ENCODE data around the gene INKA2. TPM values are rescaled to one million over a fixed set of nuclear protein-coding genes. Genes with fewer than 3 reads are reported as not detected.
"Not testable (repeated sequence)": the region's sequence is repeated elsewhere in the genome, so short reads cannot be mapped to it uniquely, and the experiment has no call there.

The INKA2 gene
- polyA plus RNA-seq, 3 donors = 2.7 to 3.8 (median 3.6) TPM

DNA sequence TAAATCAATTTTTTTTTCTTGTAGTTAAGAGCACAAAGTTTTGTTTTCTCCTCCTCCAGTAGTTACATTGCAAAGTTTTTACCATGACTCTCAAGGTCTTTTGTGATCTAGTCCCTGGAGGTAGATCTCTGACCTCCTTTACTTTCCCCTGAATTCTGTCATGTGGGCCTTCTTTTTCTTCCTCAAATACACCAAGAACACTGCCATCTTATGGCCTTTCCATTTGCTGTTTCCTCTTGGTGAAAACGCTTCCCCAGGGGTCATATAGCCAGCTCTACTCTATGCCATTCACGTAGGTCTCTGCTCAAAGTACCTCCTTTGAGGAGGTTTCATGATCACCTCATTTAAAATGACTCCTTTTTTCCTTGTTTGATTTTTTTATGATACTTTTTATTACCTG lies 19.2 kb upstream of the INKA2 start:
- no peak for DNase-seq (ENCODE audit: extremely low read depth in 1 of 11, low read depth in 9 of 11, low spot score in 4 of 11)

DNA sequence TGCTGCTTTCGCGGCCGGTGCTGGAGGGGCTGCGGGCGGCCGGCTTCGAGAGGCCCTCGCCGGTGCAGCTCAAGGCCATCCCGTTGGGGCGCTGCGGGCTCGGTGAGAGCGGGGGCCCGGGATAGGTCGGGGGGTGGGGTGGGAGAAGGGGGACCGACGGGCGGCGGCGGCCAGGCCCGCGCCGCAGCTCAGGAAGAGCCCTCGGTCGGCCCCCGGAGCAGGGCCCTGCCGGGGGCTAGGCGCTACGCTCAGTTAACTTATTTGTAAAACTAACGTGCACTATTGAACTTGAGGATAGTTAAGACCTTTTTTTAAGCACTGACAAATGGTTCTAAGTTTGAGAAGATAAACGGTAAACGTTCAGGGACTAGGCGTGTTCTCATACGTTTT lies 16.9 kb upstream of the INKA2 start:
- DNase-seq (ENCODE audit: extremely low read depth in 1 of 11, low read depth in 9 of 11, low spot score in 4 of 11) = no peak

DNA sequence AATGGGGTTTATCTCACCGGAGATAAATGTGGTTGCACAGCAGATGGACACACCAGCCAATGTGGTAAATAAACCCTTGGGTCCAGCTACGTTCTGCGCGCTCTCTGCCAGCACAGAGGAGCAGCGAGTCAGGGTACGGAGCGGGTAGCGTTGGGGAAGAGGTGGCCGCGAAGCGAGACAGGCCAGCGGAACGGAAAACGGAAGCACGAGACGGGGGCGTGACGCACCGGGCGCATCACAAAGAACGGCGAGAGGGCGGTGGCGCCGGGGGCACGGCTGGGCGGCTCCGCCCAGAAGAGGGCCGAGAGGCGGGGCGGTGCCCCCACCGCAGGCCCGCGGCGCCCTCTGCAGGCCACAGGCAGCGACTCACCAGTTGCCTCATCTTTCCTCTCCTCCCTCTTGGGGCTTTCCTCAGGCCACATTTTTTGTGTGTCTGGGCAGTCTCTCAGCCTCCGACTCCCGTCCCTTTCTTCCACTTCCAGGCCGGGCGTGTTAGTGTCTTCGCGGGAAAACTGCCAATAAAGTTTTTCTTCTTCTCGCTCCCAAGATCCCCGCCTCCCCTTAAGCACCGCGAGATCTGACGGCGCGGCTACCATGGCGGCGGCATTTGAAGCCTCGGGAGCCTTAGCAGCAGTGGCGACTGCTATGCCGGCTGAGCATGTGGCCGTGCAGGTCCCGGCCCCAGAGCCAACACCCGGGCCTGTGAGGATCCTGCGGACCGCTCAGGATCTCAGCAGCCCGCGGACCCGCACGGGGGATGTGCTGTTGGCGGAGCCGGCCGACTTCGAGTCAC lies 16.3 kb upstream of the INKA2 start, which contains the start of gene DDX20:
Gene DDX20 (plus strand): TSS at position 571 of the 793 bp plus-strand sequence. CDS start 24 bp downstream, at position 595.
- DNase-seq (ENCODE audit: extremely low read depth in 1 of 11, low read depth in 9 of 11, low spot score in 4 of 11) = peak; percentile 91 to 97 (median 94)

DNA sequence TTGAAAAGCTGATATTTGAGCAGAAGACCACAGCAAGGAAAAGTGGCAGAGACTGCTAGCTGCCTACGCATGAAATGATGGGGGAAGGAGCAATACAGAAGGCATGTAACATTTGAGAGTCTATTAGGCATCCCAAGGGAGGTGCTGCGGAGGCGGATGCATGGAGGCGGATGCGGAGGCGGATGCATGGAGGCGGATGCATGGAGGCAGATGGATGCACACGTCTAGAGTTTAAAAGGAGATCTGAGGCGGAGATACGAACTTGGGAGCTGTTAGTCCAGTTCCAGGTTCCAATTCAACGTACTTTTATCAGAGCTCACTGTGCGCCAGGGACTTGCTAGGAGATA lies 15.8 kb upstream of the INKA2 start:
- peak in 5 of 11 donors; percentile 46 to 66 (median 61) for DNase-seq (ENCODE audit: extremely low read depth in 1 of 11, low read depth in 9 of 11, low spot score in 4 of 11)

DNA sequence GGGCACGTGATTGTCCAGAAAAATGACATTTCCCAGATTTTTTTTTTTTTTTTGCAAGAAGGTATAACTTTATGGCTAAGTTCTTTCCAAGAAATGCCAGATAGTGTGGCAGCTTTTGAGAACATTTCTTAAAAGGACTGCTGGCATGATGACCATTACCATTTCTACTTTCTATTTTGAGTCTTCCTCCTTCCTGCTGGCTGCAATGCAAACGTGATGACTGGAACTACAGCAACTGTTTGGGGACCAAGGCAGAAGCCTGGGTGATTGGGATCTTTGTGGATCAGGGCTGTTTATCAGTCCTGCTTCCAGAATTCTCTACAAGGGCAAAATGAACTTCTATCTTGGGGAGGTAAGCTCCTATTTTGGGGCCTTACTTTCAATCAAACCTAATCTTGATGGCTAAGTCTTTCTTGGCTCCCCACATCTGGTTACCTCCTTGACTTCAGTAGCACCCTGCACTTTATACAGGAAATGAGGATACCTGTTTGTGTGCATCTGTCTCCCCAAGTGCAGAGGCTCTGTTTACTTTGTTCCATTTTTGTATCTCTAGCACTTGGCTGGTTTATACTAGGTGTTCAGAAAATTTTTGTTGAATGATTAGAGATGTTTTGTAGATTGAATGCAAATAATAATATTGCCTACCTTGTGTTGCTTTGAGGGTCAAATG lies 12.8 kb upstream of the INKA2 start:
- no peak for DNase-seq (ENCODE audit: extremely low read depth in 1 of 11, low read depth in 9 of 11, low spot score in 4 of 11)

DNA sequence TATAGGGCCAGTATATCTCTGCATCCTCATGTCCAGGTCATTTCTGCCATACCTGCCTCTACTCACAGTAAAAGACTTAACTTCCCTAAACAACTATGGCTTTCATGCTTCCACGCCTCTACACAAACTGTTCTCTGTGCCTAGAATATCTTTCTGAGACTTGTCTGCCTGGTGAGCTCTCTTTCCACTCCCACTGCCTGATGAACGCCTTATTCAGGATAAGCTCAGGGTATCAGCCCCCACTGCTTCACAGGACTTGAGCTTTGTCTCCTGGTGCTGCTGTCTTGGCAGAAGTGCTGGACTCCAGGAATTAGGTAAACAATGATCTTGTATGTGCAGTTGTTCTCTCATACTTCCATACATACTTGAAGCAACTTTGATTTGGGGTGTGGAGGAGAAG lies 11.7 kb upstream of the INKA2 start:
- no peak for DNase-seq (ENCODE audit: extremely low read depth in 1 of 11, low read depth in 9 of 11, low spot score in 4 of 11)

DNA sequence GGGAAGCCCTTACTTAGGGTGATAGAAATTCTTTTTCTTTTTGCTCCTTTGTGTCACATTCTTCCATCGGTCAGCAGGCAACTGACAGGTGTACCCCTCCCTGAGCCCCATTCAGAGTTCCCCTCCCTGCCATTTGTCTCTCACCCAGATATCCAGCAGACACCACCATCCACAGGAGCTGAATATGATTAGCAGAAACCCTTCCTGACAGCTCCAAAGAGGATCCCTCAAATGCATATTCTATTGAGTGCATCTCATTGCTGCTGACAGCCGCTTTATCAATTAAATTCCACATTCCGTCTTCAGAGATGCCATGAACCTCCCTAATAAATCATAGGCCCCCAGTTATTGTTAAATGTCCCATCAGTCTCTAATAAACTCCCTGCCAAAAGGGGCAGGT lies 10.4 kb upstream of the INKA2 start:
- DNase-seq (ENCODE audit: extremely low read depth in 1 of 11, low read depth in 9 of 11, low spot score in 4 of 11) = no peak

DNA sequence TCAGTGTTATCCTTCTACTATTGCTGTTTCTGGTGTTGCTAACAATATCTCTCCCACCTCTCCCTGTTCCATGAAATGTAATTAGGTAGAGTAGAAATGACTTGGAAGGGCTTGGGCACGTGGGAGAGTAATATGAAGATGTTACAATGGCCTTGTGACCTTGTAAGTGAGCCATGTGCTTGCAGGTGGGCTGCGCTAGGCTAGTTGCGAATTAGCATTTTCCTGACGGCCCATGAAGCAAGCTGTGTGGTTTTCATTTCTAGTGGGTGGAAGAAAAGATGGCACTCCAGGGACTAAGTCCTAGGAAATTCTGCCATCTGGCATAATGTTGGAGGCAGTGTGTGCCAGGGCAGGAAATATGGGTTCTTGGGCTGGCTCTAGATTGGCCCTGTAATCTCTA lies 8.8 kb upstream of the INKA2 start:
- no peak for DNase-seq (ENCODE audit: extremely low read depth in 1 of 11, low read depth in 9 of 11, low spot score in 4 of 11)

DNA sequence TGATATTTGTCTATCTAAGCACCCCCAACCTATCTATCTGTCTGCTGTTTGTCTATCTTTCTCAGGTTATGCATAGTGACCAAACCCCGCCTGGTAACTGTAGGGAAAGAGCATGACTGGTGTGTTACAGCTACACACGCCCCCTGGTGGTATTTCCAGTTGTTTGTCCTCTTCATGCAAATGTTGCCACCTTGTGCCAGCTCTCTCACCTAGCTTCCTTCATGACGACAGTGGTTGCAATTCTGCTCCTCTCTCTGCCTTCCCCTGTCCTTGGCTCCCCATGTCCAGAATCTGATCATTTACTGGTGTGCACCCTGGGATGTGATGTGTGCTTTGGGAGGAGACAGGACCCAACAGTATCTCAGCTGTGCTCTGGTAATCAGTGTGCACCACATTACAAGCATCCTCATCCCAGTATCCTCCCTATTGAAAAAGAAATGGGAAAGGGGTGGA lies 8.1 kb upstream of the INKA2 start:
- no peak for DNase-seq (ENCODE audit: extremely low read depth in 1 of 11, low read depth in 9 of 11, low spot score in 4 of 11)

DNA sequence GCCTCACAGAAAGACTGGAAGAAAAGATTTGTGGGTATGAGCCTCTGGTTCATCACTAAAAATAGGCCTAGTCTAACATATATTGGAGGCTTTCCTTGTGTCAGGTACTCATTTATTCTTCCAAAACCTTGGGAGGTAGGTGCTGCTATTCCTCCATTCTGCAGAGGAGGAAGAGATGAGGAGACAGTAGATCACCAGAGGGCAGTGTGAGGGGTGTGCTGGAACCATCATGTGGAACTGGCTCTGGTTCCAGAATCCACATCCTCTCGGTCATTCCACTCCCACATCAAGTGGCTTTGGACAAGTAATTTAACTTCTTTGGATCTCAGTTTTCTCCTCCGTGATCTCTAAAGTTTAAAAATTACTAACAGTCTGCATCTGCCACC lies 7.4 kb upstream of the INKA2 start:
- no peak for DNase-seq (ENCODE audit: extremely low read depth in 1 of 11, low read depth in 9 of 11, low spot score in 4 of 11)

DNA sequence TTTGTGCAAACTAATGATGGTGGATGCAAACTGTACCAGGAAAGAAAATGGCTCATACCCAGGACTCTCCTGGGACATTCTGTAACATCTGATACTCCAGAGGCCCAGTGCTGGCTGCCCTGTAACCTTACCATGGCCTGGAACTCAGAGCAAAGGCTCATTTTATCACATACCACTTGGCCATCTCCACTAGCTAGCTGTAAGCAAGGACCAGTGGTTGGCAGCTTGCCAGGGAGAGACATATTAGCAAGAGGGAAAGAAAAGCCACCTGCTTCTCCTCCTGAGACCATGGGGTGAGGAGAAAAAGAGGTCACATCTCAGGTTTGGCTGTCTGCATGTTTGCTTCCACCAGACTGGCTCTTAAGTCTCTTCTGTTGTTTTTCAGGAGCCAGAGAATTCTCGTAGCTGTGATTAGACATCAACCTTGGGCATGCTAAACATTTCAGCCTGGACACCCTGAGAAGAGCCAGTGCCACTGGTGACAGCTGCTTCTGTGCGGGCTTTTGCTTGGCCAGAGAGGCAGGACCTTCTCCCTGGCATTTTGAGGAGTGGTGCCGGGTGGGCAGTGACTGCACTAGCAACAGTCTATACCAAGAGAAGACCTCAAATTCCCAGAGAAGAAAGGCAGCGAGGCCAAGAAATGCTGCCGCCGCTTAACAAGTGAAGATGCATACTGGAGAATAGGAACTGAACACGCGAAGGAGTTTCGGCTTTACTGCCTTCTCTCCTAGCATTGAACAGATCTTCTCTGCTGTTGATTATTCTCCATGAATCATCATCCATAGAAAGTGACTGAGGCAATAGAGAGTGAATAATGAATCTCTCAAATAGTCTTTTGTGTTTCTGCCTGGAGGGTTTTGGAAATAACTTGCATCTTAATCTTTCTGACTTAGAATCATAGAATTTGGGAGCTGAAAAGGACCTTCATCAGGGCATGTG lies 6.7 kb upstream of the INKA2 start:
- no peak for DNase-seq (ENCODE audit: extremely low read depth in 1 of 11, low read depth in 9 of 11, low spot score in 4 of 11)

DNA sequence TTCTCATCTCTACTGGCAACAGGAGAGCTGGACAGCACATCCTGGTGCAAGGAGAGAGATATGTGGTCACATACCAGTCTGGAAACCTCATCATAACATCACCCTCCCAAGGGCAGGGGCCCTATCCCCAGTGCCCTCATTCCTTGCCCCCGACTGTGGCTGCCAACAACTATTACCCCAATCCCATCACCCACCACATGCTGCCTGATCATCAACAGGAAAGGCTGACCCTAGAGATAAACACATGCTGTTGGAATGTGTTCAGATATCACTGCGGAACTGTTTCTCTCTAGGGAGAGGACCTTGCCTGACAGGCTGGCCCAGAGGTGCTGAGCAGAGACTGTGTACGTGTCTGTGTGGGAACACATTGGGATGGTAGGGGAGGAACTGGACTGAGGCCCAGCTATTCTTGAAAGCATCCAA lies 4.5 kb upstream of the INKA2 start:
- DNase-seq (ENCODE audit: extremely low read depth in 1 of 11, low read depth in 9 of 11, low spot score in 4 of 11) = no peak

DNA sequence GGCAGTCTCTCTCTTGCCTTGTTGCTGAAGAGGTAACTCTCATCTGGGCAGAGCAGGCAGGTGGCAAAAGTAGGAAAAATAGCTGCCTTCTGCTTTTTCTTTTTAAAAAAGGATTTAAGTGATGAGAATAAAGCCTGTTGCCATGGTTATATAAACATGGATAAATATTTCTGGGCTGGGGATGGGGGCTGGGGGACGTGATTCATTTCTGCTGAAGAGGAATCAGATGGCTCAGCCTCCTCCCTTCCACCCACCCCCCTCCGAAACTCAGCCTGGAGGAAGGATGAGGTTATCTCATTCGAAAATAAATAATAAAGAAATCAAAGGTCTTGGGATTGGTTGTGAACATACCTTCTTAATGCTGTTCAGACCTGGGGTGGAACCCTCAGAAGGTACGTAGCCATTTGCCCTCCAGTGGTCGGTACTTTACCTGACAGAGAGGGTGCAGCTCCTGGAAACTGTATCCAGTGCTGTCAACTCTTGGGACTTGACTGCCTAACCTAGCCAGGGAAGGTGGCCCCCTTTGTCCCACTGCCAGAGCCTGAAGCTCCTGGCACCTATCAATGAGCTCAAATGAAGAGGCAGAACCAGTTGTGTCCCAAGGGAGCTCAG lies 3.8 kb upstream of the INKA2 start:
- DNase-seq (ENCODE audit: extremely low read depth in 1 of 11, low read depth in 9 of 11, low spot score in 4 of 11) = no peak

DNA sequence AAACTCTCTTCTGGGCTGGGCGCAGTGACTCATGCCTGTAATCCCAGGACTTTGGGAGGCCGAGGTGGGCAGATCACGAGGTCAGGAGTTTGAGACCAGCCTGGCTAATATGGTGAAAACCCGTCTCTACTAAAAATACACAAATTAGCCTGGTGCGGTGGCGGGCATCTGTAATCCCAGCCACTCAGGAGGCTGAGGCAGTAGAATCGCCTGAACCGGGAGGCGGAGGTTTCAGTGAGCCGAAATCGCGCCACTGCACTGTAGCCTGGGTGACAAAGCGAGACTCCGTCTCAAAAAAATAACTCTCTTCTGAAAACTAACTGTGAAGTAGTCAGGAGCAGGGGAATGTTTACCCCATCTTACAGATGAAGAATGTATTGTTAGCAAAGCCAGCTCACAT lies 3.1 kb upstream of the INKA2 start:
- not testable (repeated sequence) for DNase-seq (ENCODE audit: extremely low read depth in 1 of 11, low read depth in 9 of 11, low spot score in 4 of 11)

DNA sequence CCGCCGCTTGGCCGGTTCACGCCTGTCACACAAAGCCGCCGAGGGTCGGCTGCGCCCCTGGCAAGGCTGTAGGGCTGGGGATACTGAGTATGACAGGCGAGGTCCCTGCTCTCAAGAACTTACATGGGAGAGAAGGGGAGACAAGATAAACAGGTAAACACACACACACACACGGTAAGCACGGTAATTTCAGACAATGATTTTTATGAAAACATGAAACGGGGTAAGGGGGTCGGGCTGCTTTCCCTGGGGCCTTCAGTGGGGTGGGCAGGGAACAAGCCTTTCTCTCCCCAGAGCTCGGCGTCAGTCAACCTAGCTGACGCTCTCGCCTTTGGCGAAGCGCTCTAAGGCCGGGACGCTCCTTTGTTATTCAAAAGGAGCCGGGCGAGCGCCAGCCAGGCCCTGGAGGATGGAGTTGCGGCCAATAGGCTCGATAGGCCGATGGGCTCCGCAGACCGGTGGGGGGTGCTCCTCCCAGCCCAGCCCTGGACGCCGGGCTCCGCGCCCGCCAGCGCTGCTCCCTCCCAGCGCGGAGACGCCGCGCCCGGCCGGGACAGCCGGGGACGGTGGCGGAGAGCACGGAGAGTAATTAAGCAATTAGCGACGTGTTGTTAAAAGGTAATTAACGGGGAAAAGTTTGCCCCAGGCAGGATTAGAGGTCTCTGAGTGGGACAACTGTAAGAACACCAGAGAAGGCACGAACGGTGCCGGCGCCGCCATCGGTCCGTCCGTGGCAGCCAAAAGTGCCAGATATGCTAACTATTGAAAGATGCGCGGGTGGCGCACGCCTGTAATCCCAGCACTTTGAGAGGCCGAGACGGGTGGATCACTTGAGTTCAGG lies 950 bp upstream of the INKA2 start:
- DNase-seq (ENCODE audit: extremely low read depth in 1 of 11, low read depth in 9 of 11, low spot score in 4 of 11) = peak in 2 of 11 donors; percentile 41 to 49

DNA sequence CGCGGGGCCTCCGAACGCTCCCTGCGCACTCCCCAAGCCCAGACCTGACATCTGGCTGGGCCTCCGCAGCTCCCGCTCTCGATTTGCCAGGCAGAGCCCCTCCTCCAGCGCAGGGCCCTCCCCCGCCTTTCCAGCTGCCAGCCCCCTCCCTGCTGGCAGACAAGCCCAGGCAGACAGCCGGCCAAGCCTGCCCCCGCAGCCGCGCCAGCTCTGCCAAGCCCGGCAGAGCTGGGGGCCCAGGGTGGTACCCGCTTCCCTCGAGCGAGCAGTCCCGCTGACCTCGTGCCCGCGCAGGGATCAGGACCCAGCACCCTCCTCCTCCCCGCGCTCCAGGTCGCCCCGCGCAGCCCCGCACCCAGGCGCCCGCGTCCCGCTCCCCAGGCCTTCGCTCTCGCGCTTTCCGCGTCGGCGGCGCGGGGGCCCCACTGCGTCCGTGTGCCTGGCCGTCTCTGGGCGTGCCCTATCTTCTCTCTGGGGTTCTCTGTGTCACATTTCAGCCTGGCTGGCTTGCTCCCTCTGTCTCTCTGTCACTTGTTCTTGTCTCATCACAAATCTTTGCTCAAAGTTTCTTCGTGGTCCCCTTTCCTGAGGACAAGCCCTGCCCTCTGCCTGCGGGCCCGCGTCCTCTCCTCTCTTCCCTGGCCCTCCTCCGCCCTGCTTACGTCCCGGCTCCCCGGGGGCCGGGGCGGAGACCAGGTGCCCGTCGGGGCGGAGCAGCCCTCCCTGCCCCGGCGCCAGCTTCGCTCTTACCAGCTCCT lies 580 bp downstream of the INKA2 start:
- DNase-seq (ENCODE audit: extremely low read depth in 1 of 11, low read depth in 9 of 11, low spot score in 4 of 11) = peak in 4 of 11 donors; percentile 34 to 50 (median 40)

DNA sequence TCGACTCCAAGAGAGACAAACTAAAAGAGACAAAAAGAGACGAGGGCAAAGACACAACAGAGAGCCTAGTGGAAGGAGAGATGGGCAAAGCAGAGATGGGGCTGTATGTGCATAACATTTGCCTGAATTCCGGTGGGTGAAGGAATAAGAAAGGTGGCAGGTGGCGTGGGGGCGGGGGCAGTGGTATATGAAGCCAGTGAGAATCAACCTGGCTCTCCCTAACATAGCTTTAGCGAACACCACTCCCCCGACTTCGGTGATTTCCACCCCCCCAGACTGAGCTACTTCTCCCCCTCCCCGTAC lies 1.1 kb downstream of the INKA2 start:
- DNase-seq (ENCODE audit: extremely low read depth in 1 of 11, low read depth in 9 of 11, low spot score in 4 of 11) = no peak

Data from renal cortex interstitium (tissue), 11 donors.